BLaER1 treated with 17β-estradiol and CSF1 and Interleukin-3, amounts not matched to agents 10 nM and 100 nM (cell line): ENCODE measurements around the gene DCLRE1C.
A peak's percentile ranks its signal among the peaks of the same experiment; 100 is the strongest.

Source experiments
- H3K27ac ChIP-seq, 11 experiments: shearing (Covaris generic); formaldehyde crosslinking; 2 replicates each; pipeline ENCODE4 v1.8.1; 2022
- H3K27me3 ChIP-seq, 11 experiments: shearing (Covaris generic); formaldehyde crosslinking; 2 replicates each; pipeline ENCODE4 v1.8.1; 2022
- H3K36me3 ChIP-seq, 11 experiments: shearing (Covaris generic); formaldehyde crosslinking; 2 replicates each; pipeline ENCODE4 v1.8.1; 2022
- H3K4me1 ChIP-seq, 10 experiments: shearing (Covaris generic); formaldehyde crosslinking; 2 replicates each; pipeline ENCODE4 v1.8.1; 2022
- H3K4me2 ChIP-seq, 11 experiments: shearing (Covaris generic); formaldehyde crosslinking; 2 replicates each; pipeline ENCODE4 v1.8.1; 2022
- H3K4me3 ChIP-seq, 10 experiments: shearing (Covaris generic); formaldehyde crosslinking; 2 replicates each; pipeline ENCODE4 v1.8.1; 2022
- H3K9ac ChIP-seq, 11 experiments: shearing (Covaris generic); formaldehyde crosslinking; 2 replicates each; pipeline ENCODE4 v1.8.1; 2022
- H3K9me3 ChIP-seq, 11 experiments: shearing (Covaris generic); formaldehyde crosslinking; replicated peaks in 1 of 11; 2 replicates each; pipeline ENCODE4 v1.8.1; 2022
- H4K20me1 ChIP-seq, 11 experiments: shearing (Covaris generic); formaldehyde crosslinking; 2 replicates each; pipeline ENCODE4 v1.8.1; 2022
- Cebpa-rat ChIP-seq, 11 experiments: shearing (Covaris generic); IDR thresholded peaks; 2 replicates each; pipeline ENCODE4 v1.8.1; 2022

The DCLRE1C gene

DNA sequence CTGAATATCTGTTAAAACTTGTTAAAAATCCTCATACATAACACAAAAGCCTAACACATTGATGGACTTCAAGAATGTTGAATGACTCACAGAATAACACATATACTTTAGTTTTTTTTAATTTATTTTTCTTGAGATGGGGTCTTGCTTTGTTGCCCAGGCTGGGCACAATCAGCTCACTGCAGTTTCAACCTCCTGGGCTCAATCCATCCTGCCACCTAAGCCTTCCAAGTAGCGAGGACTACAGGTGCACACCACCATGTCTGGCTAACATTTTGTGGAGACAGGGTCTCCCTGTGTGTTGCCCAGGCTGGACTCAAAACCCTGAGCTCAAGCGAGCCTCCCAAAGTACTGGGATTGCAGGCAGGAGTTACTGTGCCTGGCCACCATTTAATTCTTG is 47.1 kb downstream of the DCLRE1C start:
- TF ChIP-seq Cebpa-rat (IDR thresholded peaks at IDR 0.05): no peak
- Histone ChIP-seq H3K27ac (no peak overlapping the region), H3K36me3 (peaks cover 67 to 100% (median 92%) of the 10 kb centered on the region in 11 experiments), H3K4me1 (no peaks in the 10 kb centered on the region), H4K20me1 (peaks cover 0 to 8% (median 0%) of the 10 kb centered on the region in 11 experiments; a peak in 3 of 22 replicates), H3K4me2 (no peak overlapping the region), H3K27me3 (no peaks in the 10 kb centered on the region), H3K9me3 (peaks cover 10 to 26% (median 24%) of the 10 kb centered on the region in 11 experiments; a peak in 20 of 22 replicates), H3K9ac (no peak overlapping the region), H3K4me3 (no peak overlapping the region)

DNA sequence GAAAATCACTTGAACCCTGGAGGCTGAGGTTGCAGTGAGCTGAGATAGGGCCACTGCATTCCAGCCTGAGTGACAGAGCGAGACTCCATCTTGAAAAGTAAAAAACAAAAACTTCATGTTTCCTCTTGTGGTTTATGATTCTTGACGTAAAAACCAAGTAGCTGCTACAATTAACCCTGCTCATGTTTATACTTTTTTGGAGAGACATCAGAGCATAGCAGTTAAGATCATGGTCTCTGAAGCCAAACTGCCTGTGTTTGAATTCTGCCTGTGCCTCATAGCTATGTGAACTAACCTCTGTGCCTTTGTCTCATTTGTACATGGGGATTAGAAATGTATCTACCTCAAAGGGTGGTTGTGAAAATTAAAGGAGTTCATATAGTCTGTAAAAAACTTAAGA is 48.0 kb downstream of the DCLRE1C start:
- no peaks in the 10 kb centered on the region for H3K27me3 ChIP-seq
- TF ChIP-seq Cebpa-rat (IDR thresholded peaks at IDR 0.05): no peak
- H3K36me3 ChIP-seq: peaks cover 66 to 100% (median 92%) of the 10 kb centered on the region in 11 experiments

DNA sequence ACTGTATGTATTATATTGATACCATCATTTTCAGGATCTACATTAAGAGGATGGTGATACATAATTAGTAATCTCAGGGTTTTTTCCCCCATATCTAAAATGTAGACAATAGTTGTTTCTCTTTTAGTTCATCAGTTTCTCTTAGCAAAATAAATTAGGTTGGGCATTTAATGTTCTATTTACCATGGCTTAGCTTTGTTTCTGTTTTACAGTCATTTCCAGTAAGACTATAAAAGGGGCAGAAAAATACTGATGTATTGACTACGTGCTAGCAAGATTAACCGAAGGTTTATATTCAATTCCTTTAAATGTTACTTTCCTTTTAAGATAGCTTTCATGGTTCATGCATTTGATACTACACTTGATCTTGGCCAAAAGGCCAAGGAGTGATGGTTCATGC is 49.0 kb downstream of the DCLRE1C start:
- peaks cover 56 to 100% (median 92%) of the 10 kb centered on the region in 11 experiments for H3K36me3 ChIP-seq
- H3K4me2 ChIP-seq: no peak overlapping the region
- H4K20me1 ChIP-seq: peaks cover 0 to 8% (median 0%) of the 10 kb centered on the region in 11 experiments; a peak in 3 of 22 replicates
- TF ChIP-seq Cebpa-rat (IDR thresholded peaks at IDR 0.05): no peak
- no peaks in the 10 kb centered on the region for H3K4me1 ChIP-seq
- H3K9ac ChIP-seq: no peak overlapping the region
- no peaks in the 10 kb centered on the region for H3K27me3 ChIP-seq
- H3K4me3 ChIP-seq: no peak overlapping the region
- peaks cover 10 to 26% (median 24%) of the 10 kb centered on the region in 11 experiments; a peak in 20 of 22 replicates for H3K9me3 ChIP-seq
- no peak overlapping the region for H3K27ac ChIP-seq

More for the DNA sequence above, 48.0 kb downstream of the DCLRE1C start:
- Histone ChIP-seq H3K9ac (no peak overlapping the region), H3K9me3 (peaks cover 10 to 26% (median 24%) of the 10 kb centered on the region in 11 experiments; a peak in 20 of 22 replicates), H3K27ac (no peak overlapping the region), H3K4me3 (no peak overlapping the region), H3K4me2 (no peak overlapping the region), H3K4me1 (no peaks in the 10 kb centered on the region), H4K20me1 (peaks cover 0 to 8% (median 0%) of the 10 kb centered on the region in 11 experiments; a peak in 4 of 22 replicates)

DNA sequence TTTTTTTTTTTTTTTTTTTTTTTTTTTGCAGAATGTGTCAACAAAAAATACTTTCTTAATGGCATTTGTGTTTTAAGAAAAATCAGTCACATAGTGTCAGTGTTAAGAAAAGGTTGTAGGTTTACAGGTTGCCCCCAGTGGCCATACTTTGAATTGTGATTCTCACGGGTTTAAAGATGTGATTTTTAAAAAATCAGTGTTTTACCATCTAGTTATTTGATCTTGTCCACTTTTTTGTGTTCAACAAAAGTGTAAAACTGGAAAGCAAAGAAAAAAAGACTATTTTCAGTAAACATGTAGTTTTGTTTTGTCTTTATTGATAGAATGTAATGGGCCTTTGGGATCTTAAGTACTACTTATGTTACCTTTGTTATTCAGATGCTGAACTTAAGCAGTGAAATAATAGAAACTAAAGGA is 49.6 kb downstream of the DCLRE1C start:
- Histone ChIP-seq H3K9ac (no peak overlapping the region), H4K20me1 (peaks cover 0 to 8% (median 2%) of the 10 kb centered on the region in 11 experiments; a peak in 5 of 22 replicates), H3K4me2 (no peak overlapping the region), H3K4me3 (no peak overlapping the region), H3K4me1 (no peaks in the 10 kb centered on the region), H3K9me3 (peaks cover 10 to 26% (median 24%) of the 10 kb centered on the region in 11 experiments; a peak in 20 of 22 replicates), H3K27me3 (no peaks in the 10 kb centered on the region), H3K27ac (no peak overlapping the region), H3K36me3 (peaks cover 55 to 100% (median 92%) of the 10 kb centered on the region in 11 experiments)
- no peak for TF ChIP-seq Cebpa-rat (IDR thresholded peaks at IDR 0.05)

DNA sequence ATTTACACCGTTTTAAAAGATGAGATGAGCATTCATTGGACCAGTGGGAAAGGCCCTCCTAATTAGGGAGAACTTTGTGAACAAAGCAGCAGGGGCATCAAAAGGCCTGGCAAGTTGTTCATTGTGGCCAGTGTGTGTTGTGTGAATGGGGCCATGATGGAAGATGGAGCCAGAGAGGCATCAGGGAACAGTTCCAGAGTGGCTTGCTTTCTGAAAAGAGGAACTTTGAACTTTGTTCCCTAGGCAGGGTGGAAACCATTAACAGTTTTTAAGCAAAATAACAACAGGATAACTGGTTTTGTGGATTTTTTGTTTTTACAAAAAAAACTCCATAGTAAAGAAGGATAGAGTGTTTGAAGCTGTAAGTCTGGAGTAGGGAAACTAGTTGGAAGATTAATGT is 62.7 kb downstream of the DCLRE1C start:
- no peak for TF ChIP-seq Cebpa-rat (IDR thresholded peaks at IDR 0.05)
- Histone ChIP-seq H3K27ac (no peak overlapping the region), H3K4me3 (no peak overlapping the region), H3K9ac (no peak overlapping the region), H3K36me3 (peaks cover 0 to 62% (median 39%) of the 10 kb centered on the region in 11 experiments; a peak in 20 of 22 replicates), H4K20me1 (peaks cover 0 to 86% (median 51%) of the 10 kb centered on the region in 11 experiments; a peak in 13 of 22 replicates), H3K9me3 (no peaks in the 10 kb centered on the region; a peak in 1 of 22 replicates), H3K4me1 (peaks cover 0 to 9% (median 0%) of the 10 kb centered on the region in 10 experiments; a peak in 5 of 20 replicates), H3K27me3 (no peaks in the 10 kb centered on the region), H3K4me2 (no peak overlapping the region; a peak in 1 of 22 replicates)

DNA sequence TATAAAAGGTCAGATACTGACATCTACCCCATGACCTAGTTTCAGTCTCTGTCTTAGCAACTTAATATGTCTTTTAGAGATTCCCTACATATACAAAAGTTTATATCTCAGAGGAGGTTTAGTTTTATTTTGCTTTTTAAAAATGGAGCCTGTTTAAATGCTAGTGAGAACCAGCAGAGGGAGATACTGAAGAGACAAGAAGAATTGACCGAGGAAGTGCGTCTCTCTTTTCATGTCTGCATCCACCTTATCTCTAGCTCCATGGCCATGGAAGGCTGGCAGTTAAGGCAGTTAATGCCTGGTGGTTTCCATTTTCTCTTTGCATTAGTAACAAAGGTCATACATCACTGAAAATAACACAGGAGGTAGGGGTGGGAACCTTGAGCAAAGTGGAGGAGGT is 64.6 kb downstream of the DCLRE1C start:
- H3K4me2 ChIP-seq: 0 out of 22 replicates have a peak overlapping the region, but pooled peaks of 1 of the 11 experiments have one; percentile 3
- H3K27me3 ChIP-seq: no peaks in the 10 kb centered on the region
- no peak overlapping the region for H3K27ac ChIP-seq
- H3K4me1 ChIP-seq: peaks cover 0 to 18% (median 0%) of the 10 kb centered on the region in 10 experiments; a peak in 8 of 20 replicates
- TF ChIP-seq Cebpa-rat (IDR thresholded peaks at IDR 0.05): no peak
- no peaks in the 10 kb centered on the region; a peak in 1 of 22 replicates for H3K9me3 ChIP-seq
- H3K36me3 ChIP-seq: peaks cover 0 to 67% (median 44%) of the 10 kb centered on the region in 11 experiments; a peak in 20 of 22 replicates
- H3K4me3 ChIP-seq: no peak overlapping the region
- no peak overlapping the region for H3K9ac ChIP-seq
- peaks cover 0 to 90% (median 63%) of the 10 kb centered on the region in 11 experiments; a peak in 13 of 22 replicates for H4K20me1 ChIP-seq

DNA sequence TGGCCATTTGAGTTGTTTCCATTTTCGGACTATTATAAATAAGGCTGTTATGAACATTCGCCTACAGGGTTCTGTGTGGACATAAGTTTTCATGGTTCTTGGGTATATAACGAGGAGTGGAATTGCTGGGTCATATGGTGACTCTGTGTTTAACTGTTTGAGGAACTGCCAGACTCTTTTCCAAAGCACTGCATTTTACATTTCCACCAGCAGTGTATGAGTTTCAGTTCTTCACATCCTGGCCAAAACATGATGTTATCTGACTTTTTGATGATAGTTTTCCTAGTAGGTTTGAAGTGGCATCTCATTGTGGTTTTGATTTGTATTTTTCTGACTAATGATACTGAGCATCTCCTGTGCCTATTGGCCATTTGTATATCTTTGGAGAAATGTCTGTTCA is 69.8 kb downstream of the DCLRE1C start:
- Histone ChIP-seq H3K4me2 (peak overlapping the region in 3 of 11 experiments; percentile 10 to 25 (median 20); a peak in 3 of 22 replicates), H3K36me3 (peaks cover 0 to 72% (median 64%) of the 10 kb centered on the region in 11 experiments; a peak in 20 of 22 replicates), H3K27ac (no peak overlapping the region), H4K20me1 (peaks cover 0 to 70% (median 33%) of the 10 kb centered on the region in 11 experiments; a peak in 14 of 22 replicates), H3K27me3 (no peaks in the 10 kb centered on the region), H3K4me3 (no peak overlapping the region), H3K9me3 (no peaks in the 10 kb centered on the region; a peak in 2 of 22 replicates), H3K4me1 (peaks cover 8 to 34% (median 19%) of the 10 kb centered on the region in 10 experiments), H3K9ac (no peak overlapping the region)
- TF ChIP-seq Cebpa-rat (IDR thresholded peaks at IDR 0.05): no peak

DNA sequence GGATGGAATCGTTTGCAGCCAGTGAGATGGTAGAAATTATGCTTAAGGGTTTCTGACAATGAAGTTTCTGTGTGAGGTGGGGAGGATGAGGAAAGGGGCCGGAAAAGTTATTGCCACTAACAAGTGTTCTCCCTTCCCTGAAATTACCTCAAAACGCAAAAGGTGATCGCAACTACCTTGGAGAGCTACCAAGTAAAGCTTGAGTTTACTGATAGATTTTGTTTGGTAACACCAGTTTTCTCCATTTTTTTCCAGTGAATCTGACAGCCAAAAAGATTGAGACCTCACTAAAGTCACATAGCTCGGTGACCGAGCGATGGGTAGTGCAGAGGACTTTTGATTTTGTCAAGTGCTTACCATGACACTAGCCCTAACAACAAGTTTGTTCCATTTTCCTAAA is 73.7 kb downstream of the DCLRE1C start:
- Histone ChIP-seq H3K9ac (peak overlapping the region; percentile 87 to 97 (median 95)), H3K9me3 (no peaks in the 10 kb centered on the region; a peak in 1 of 22 replicates), H3K4me2 (peak overlapping the region; percentile 83 to 97 (median 89)), H3K4me1 (peaks cover 21 to 55% (median 38%) of the 10 kb centered on the region in 10 experiments), H3K27me3 (no peaks in the 10 kb centered on the region), H3K4me3 (peak overlapping the region; percentile 80 to 98 (median 95)), H3K36me3 (peaks cover 0 to 53% (median 33%) of the 10 kb centered on the region in 11 experiments; a peak in 17 of 22 replicates), H3K27ac (peak overlapping the region in 9 of 11 experiments; percentile 91 to 96 (median 94); a peak in 14 of 22 replicates), H4K20me1 (peaks cover 0 to 40% (median 9%) of the 10 kb centered on the region in 11 experiments; a peak in 15 of 22 replicates)
- no peak for TF ChIP-seq Cebpa-rat (IDR thresholded peaks at IDR 0.05)

DNA sequence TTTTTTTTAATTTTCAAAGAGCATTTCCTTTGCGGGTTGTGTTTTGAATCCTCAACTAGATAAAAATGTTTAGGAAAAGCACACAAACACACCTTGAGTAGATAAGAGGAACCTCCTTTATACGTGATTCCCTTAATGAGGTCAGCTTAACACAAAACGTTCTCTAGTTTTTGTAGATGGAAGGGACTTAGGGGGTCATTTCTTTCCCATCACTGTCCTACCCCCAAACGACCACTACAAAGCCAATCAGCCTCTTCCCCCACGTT is 74.0 kb downstream of the DCLRE1C start:
- H3K9ac ChIP-seq: peak overlapping the region; percentile 87 to 97 (median 95)
- H3K27me3 ChIP-seq: no peaks in the 10 kb centered on the region
- H4K20me1 ChIP-seq: peaks cover 0 to 37% (median 8%) of the 10 kb centered on the region in 11 experiments; a peak in 15 of 22 replicates
- no peak for TF ChIP-seq Cebpa-rat (IDR thresholded peaks at IDR 0.05)
- peak overlapping the region in 9 of 11 experiments; percentile 91 to 96 (median 94); a peak in 17 of 22 replicates for H3K27ac ChIP-seq
- no peaks in the 10 kb centered on the region; a peak in 1 of 22 replicates for H3K9me3 ChIP-seq
- H3K4me1 ChIP-seq: peaks cover 21 to 52% (median 39%) of the 10 kb centered on the region in 10 experiments
- H3K36me3 ChIP-seq: peaks cover 0 to 49% (median 29%) of the 10 kb centered on the region in 11 experiments; a peak in 17 of 22 replicates
- peak overlapping the region; percentile 83 to 97 (median 89) for H3K4me2 ChIP-seq
- H3K4me3 ChIP-seq: peak overlapping the region; percentile 80 to 98 (median 95)
